ENCODE measurements around the gene SV2B.

- TF ChIP-seq CTCF (IDR thresholded peaks at IDR 0.05) (no peak), MYBL2 (CRISPR knock-in tag; IDR thresholded peaks at IDR 0.05) (no peak), CBFB (CRISPR knock-in tag; IDR thresholded peaks at IDR 0.05; ENCODE audit: low read depth) (no peak)
Observed at GRCh38 chr15:91070872-91071271, 29.2 kb upstream of the SV2B start.

Measured in WTC11 (cell line).